Stimulated activated CD4-positive, alpha-beta T cell treated with anti-CD3 and anti-CD28 coated beads, Interleukin-4, amount 100 ng/mL, for 4 hours (primary cell): Measurements from ENCODE around the gene MRPL38.
A peak's percentile ranks its signal among the peaks of the same experiment; 100 is the strongest.

ENCODE experiments used
- DNase-seq, 2 experiments: peaks; one replicate each; pipeline ENCODE4 v3.0.0-alpha.2; 2020

MRPL38 gene

DNA sequence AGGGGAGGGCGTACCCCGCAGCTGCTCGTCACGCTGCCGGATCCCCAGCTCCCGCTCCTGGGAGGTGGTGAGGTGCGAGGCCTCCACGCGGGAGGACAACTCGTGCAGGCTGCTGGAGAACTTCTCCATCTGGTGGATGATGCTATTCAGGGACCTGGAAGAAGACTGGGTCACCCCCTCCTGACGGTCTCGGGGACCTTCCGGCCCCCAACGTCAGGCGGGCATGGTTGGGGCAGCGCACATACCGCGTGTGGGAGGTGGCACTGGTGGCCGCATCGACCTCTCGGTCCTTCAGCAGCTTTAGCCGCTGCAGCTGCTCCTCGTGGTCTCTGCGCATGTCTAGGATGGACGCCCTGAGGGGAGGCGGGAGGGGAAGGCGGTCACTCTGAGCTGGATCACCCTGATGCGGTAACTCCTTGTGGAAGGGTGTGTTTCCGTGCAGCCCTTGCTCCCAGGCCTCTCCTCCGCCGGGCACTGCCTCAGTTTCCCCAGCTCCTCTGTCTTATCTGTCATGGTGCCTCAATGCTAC is 13.3 kb upstream of the MRPL38 start:
- DNase-seq = no peak

DNA sequence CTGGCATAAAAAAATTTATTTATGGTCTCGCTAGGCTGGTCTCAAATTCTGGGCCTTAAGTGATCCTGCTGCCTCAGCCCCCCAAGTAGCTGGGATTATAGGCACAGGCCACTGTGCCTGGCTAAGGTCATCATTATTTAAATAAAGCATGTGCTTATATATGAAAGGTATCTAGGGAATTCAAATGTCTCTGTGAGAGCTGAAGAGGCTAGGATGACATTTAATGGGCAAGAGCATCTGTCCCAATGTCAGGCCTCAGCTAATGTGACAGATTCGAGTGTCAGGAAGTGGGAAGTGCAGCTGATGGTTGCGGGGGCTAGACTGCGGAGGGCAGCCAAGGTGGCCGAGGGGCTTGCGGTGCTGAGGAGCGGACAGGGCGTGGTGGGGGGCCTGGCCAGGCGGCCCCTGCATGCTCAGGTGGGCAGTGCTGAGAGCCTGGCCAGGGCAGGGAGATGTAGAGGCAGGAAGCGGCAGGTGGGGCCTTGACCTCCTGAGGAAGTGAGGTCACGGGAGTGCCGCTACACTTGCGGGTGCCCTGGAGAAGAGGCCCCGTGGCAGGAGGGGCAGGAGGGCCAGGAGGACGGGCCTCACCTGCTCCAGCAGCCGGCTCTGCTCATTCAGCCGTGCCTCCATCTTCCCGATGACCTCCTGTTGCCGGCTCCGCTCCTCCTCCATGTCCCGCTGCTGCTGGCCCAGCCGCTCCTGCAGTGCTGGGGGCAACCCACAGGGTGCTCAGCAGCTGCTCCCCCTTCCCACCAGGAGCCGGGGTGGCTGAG is 12.6 kb upstream of the MRPL38 start:
- no peak for DNase-seq

DNA sequence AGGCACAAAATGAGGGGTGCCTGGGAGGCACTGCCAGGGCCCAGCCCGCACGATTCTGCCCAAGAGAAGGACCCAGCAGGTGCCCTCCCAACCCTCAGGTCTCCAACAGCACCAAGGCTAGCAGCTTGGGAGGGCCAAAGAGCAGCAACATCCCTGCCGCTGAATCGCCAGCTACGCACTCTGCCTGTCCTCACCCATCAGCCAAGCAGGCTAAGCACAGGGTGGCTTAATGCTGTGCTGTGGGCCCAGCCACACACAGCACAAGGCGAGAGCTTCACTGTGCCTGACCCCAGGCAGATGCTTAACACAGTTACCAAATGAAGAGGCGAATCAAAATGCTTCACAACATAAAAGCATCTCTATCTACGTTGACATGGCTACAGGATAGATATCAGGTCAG is 10.6 kb upstream of the MRPL38 start:
- DNase-seq = no peak

DNA sequence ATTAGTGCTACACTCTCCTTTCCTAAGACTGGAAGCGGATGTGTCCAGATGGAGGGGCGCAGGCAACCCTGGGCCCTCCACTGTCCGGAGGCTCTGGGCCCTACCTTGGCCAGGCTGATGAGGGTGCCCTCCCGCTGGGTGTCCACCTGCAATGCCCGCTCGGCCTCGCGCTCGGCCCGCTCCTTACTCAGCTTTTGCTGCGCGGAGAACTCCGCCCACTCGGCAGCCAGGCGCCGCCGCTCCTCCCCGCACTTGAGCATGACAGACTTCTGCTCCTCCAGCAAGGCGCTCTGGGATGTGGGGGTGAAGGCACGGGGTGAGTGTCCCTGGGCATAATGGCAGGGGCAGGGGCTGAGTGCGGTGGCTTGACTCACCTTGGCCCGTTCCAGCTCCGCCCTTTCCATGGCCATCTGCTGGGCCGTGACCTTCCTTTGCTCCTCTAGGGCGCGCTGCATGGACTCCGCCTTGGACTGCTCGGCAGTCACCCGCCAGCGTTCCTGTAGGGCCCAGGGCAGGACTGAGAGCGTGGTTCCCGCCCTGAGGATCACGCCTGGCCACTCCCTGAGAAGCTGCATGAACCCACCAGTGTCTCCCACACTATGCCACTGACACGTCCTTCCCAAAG is 10.1 kb upstream of the MRPL38 start:
- DNase-seq = no peak

DNA sequence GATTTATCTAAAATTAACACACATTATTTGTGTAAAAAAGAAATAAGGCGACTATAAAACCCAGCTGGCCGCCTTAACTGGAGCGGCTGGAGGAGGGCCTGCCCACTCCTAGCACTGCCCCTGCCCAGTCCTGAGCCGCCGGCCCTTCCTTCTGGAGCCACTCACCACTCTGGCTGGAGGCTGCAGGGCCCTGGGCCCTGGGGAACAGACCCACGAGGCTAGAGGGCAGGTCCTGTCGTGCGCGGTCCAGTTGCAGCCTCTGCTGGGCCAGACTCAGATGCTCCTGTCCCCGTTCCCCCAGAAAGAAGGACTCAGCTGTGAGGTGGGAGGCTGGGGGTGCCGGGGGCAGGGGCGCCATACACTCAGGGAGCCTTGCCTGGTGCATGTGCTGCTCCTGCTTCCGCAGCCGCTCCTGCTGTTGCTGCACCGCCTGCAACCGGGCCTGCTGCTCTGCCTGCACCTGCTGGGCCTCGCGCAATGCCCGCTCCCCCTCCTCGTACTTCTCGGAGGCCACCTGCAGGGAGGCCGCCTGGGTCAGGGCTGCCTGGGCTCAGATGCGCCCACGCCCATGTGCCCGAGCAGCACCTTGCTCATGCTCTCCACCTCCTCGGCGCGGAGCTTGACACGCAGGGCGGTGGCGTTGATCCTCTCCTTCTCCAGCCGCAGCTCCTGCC is 9.0 kb upstream of the MRPL38 start:
- no peak for DNase-seq

DNA sequence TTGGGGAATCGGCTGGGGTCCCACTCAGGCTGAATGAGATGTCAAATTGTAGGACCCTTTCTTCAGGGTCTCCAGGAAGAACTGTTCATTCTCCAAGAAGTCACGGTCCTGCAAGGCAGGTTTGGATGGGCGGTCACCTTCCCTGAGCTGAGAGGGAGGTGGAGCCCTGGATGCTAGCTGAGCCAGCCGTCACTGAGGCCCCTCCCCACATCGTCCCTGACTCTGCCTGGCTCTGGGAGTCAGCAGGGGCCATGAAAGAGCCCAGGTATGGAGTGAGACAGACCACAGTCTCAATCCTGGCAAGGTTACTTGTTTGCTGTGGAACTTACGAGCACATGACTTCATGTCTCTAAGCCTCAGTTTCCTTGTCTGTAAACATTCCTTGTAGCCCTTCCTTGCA is 6.0 kb upstream of the MRPL38 start:
- no peak for DNase-seq

DNA sequence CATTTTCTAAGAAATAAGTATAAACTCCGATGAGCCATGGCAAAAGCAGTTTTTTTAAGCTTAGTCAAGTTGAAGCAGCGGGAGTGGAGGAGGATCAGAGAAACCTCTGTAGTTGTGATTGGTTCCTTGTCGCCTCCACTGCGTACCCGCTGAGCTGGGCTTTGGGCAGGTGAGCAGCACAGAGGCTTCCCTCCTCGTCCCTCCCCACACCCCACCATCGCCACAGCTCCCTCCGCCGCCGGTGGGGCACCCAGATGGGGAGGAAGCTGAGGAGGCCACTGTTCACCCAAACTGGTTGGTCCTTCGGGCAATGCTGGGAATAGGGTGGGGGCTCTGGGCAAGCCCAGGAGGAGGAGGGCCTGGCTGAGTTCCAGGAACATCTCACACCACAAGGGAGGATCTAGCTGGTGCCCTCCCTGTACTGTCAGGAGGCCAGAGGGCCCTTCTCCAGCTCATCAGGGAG is 5.2 kb upstream of the MRPL38 start:
- DNase-seq = no peak

DNA sequence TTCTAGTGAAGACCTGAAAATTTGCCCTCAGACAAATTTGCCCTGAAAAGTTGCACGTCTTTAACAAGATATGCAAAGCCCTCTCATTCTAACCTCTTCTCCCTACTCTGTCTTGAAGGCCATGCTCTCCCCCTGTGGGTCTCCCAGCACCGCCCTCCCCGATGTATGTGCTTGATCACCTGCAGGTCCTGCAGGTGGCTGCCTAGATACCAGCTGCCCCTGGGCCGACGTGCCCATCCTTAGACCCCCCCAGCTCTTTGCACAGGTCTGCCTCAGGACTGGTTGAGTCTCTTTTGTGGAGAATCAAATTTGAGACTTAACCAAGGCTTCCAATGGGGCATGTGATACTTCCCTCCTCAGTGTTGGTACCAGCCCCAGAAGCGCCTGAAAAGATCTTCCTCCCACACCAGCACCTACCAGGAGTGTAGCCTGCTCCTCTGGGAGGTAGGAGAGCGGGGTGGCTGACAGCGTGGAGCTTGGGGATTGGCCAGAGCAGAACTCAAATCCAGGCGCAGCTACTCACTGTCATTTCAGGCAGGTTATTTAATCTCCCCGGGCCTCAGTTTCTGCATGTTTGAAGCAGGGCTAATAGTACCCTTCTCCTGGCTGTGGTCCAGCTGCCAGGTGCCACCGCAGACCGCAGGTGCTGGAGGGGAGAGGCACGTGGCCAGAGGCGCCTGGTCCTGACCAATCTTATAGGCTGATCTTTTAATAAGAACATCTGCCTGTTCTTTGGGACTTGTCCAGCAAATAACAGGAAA is 4.5 kb upstream of the MRPL38 start:
- DNase-seq = no peak

DNA sequence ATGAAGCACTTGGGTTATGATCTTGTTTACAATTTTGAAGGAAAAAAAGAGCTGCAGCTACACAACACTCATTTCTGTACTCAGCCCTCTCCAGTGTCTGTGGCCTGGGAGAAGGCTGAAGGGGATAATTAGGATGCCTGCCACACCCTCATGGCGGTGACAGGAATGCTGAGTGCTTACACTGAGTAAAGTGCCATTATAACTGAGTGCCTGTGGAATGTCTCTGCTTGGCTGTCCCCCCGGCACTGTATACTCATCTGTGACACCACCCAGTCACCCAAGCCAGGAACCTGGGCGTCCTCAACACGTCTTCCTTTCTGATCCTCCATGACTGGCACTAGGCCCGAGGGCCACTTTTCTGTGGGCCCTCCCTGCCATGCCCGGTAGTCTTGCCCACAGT is 3.5 kb upstream of the MRPL38 start:
- no peak for DNase-seq

DNA sequence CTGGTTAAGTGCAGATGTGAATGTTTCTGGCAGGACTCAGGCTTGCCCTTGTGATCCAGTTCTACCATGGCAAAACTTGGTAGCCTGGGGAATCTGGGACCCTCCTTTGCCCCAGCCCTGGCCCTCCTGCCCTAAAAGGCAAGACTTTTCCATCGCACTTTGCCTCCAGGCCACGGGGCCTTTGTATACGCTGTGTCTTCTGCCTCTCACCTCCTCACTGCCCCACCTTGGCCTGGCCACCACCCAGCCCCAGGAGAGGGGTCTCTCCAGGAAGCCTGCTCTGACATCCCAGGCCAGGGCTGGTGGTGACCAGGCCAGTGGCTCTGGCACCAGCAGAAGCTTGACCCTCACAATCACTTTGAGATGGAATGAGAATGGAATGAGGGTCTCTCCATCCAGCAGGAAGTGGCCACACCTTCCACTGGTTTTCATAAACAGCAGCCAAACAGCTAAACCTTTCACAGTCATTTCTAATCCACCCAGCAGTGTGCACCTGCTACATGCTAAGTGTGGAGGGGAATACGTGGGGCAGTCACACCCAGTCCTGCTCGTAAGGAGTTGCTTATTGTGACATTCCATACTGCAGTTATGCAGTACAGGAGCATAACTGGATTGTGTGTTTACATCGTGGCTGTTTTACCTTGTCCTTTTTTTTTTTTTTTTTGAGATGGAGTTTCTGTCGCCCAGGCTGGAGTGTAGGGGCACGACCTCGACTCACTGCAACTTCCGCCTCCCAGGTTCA is 1.6 kb upstream of the MRPL38 start:
- DNase-seq = no peak

DNA sequence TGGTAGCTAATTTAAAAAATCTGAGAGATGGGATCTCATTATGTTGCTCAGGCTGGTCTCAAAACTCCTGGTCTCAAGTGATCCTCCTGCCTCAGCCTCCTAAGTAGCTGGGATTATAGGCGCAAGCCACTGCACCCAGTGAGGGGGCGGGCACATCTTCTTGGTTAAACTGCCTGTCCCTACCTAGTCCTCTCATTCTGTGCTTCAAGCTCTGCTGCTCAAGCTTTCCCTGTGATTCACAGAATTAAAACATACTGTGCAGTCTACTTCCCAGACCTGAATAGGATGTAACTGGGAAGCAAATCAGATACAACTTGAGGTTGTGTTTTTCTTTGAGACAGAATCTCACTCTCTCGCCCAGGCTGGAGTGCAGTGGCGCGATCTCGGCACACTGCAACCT is 2.3 kb downstream of the MRPL38 start:
- no peak for DNase-seq

DNA sequence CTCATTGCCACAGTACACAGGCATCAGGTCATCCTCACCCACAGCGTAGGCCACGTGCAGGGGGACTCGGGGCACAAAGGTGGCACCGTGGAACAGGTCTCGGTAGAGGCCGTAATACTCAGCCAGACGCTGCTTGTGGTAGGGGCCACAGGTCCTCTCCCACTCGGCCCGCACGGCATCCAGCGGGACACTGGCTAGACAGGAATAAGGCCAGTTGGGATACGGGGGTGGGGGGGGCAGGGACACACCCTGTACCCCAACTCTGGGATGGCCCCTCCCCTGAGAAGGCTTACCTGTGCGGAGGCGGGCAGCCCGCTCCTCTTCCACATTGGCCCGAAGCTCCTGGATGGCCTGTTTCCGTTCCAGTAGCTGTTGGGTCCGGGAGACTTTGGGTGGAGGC is 3.0 kb downstream of the MRPL38 start:
- no peak for DNase-seq

DNA sequence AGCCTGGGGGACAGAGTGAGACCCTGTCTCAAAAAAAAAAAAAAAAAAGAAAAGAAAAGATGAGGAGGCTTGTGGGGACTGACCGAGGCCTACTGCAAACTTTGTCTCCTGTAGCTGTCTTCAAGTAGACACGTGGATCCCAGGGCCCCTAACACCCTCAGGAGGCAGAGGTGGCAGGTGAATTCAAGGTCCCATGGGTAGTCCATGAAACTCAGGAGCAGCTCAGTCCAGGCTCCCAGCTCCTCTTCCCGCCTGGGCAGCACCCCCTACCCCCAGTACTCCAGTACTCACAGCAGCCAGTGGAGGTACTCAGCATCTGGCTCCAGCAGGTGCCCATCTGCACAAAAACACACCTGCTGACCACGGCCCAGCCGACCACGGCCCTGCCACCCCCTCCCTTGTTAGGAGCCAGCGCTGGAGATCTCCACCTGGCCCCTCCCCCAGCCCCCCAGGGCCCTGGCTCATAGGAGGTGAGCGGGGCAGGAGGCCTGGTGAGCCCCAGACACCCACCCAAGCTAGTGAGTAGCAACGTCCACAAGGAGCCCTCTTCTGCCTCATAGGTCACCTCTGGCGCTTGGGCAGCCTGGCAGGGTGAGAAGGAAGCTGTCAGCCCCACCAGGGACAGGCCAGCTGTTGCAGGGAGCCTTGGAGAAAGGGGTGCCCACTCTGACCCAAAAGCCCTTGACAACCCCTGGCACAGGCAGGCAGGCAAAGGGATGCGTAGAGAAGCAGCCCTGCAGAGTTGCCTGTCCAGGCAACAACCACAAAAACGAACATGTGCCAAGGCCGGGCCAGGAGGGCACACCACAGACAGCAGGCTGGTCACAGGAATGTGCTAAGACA is 3.8 kb downstream of the MRPL38 start:
- no peak for DNase-seq

DNA sequence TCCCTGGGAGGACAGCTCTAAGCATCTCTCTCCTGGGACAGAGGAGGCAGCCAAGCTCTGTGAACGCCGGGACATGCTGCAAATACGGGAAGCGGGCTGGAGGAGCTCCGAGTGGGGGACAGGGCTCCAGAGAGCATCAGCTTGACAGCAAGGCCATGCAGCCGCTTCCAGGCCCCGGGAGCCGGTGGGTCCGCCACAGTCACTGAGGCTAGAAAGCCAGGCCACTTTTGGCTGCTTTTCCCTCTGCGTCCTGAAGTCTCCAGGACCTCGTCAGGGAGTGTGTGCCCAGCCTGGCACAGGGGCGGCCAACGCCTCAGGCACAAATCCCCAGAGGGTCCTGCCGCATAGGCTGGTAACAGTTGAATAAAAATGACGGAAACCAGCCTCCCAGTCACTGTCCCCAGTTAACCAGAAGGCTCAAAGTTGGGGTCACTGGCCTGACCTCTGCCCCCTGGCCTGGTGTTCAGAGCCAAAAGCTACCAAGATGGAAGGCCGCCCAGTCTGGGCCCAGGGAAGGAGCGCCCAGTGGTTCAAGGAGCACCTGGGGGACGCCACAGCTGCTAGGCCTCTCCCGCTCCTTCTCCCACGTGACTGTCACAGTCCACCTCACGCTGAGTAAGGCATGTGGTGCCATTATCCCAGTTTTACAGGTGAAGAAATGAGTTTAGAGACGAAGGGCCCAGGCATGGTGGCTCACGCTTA is 4.8 kb downstream of the MRPL38 start:
- no peak for DNase-seq

DNA sequence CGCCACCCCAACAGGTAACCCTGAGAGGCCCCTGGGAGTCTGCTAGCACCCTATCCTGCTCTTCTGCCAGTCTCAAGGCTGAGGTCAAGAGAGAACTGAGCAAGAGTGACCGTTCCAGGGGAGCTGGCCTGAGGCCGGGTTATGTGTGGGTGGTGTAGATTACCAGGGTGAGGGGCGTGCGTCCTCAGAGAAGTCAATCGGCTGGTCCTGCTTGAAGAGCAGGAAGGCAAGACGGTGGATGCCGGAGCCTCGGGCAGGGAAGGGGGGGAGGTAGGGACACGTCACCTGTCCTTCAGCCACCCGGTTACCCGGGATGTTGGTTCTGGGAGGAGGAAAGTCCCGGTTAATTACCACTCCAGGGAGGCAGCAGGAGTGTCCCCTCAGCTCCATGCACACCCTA is 5.3 kb downstream of the MRPL38 start:
- no peak for DNase-seq

DNA sequence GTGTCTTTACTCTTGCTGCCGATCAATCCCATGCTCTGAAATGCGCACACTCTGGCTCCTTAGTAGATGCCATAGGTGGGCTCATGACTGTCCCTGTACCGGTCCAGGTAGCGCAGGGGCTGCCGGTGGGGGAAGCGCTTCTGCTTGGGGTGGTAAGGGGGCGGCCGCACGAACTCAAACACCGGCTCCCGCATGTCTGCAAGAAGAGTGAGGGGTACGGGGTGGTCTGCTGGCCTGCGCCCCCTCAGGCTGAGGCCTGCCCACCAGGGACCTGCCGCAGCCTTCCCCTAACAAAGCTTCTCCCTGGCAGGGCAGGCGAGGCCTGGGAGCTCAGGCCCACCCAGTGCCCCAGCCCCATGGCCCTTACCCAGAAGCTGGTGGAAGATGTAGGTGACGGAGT is 5.9 kb downstream of the MRPL38 start:
- no peak for DNase-seq

DNA sequence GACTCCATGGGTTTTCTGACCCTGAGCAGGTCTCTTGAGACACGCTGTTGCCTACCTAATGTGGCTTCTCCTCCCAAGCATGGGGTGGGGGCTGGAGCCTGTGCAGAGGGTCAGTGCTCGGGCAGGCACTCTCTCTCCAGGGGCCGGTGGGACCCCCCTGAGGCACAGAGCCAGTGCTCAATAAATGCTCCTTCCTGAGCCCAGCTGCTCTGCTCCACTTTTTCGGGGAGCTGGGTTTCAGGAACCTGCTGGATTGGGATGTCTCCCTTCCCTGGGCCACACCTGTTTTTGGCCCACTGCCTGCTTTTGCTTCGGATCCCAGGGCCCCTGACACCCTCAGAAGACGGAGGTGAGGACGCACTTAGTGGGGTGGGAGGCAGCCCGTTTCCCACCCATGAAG is 6.6 kb downstream of the MRPL38 start:
- no peak for DNase-seq

DNA sequence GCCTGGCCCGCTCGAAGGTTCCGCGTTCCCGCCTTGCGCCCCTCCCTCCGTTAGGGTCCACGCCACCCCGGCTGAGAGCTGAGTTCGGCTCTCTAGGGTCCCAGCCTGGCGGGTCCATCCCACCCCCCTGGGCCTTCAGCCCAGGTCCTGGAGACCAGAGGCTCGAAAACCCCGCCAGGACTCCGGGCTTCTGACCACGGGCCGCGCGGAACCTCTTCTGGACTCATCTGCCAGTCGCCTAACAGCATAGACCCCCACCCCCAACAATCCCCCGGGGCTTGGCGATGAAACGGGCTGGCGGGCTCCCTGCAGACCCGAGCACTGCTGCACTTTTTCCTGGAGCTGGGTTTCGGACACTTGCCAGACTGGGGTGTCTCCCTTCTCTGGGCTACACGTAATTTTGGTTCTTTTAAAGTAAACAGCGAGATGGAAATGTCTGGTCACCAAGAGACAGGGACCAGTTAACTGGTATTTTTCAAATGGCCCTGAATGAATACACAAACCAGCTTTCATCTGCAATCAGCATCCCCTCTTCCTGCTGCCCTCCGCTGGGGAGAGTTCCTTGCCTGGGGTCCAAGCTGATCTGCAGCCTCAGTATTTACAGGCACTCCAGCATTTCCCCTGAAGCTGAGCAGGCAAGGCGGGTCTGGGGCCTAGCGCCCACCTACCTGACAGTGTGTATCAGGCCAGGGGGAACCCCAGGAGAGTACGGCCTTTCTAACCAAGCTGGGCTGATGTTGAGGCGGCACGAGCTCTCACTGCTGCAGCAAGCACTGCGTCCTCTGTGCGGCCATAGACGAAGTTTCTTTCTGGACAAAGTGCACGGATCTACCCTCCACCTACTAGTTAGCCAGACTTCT is 7.3 kb downstream of the MRPL38 start:
- DNase-seq = no peak

DNA sequence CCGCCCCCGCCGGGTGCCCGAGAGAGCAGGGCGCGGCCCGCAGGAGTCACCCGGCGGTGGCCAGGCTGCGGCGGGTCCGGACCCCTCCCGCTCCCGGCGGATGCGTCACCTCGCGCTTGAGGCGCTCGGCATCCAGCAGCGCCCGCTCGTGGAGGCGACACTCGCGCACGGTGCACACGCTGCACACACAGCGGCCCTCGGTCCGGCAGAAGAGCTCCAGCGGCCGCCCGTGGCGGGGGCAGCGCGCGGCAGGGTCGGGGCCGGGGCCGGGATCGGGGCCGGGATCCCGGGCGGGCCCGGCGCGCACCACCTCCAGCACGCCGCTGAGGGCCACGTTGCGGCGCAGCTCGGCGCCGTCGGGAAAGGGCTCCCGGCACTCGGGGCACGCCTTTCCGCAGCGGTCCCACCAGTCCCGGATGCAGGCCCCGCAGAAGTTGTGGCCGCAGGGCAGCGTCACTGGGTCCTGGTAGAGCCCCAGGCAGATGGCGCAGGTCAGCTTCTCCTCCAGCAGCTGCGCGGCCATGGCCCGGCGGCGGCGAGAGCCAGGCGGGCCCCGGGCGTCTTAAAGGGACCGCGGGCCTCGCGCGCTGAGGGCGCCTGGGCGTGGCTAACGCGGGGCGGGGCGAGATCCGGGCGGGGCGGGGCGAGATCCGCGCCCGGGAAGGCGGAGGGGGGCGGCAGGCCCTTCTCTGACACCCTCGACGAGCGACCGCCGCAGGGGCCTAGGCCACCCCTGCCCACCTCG is 8.1 kb downstream of the MRPL38 start, which contains the start of gene TRIM65:
TSS of gene TRIM65 (minus strand) at position 537 of the 745 bp plus-strand sequence. CDS start at position 523, 14 bp downstream.
- DNase-seq = peak; percentile 81 to 82
